Vagina (tissue), 2 donors: ENCODE data around the gene NXNL1. TPM values are rescaled to one million over a fixed set of nuclear protein-coding genes. Genes with fewer than 3 reads are reported as not detected.
"Not testable (repeated sequence)": the region's sequence is repeated elsewhere in the genome, so short reads cannot be mapped to it uniquely, and the experiment has no call there.

Experiments
- DNase-seq, 2 donors: peaks; one replicate each; pipeline ENCODE4 v3.0.0-alpha.2; 2017; ENCODE audit errors: extremely low spot score in 2 of 2
- H3K27ac ChIP-seq: fragments of 200-600 bp; sonication (generic); one replicate; pipeline ENCODE4 v1.5.1; 2019
- H3K27me3 ChIP-seq: fragments of 200-600 bp; sonication (generic); one replicate; pipeline ENCODE4 v1.5.1; 2019
- H3K36me3 ChIP-seq, 2 donors: fragments of 200-600 bp; sonication (generic); one replicate each; pipeline ENCODE4 v1.5.1; 2017 to 2019
- H3K4me1 ChIP-seq: fragments of 200-600 bp; sonication (generic); one replicate; pipeline ENCODE4 v1.5.1; 2019
- H3K4me3 ChIP-seq, 2 donors: fragments of 200-600 bp; sonication (generic); 1 replicate in 1 of 2; 2 replicates in 1 of 2; pipeline ENCODE4 v1.5.1; 2016 to 2019
- H3K9me3 ChIP-seq: fragments of 200-600 bp; sonication (generic); one replicate; pipeline ENCODE4 v1.5.1; 2019
- CTCF ChIP-seq, 3 experiments: fragments of 450-650 bp in 2 of 3; fragments of 200-600 bp in 1 of 3; sonication (generic) in 1 of 3; IDR thresholded peaks; one replicate each; pipeline ENCODE4 v1.5.1; 2017 to 2019; ENCODE audit warnings: antibody characterized with exemption in 3 of 3, mild to moderate bottlenecking in 2 of 3, moderate library complexity in 2 of 3
- POLR2A ChIP-seq, 2 donors: fragments of 450-650 bp; IDR thresholded peaks; one replicate each; pipeline ENCODE4 v1.6.1; 2017; ENCODE audit warnings: antibody characterized with exemption in 2 of 2, mild to moderate bottlenecking in 2 of 2, moderate library complexity in 2 of 2
- POLR2AphosphoS5 ChIP-seq, 2 donors: sonication (generic); formaldehyde crosslinking; IDR thresholded peaks; one replicate each; pipeline ENCODE4 v1.9.0; 2017; ENCODE audit warnings: antibody characterized with exemption in 2 of 2, mild to moderate bottlenecking in 2 of 2, low read depth in 1 of 2; ENCODE audit not compliant: insufficient read depth in 1 of 2
- intact Hi-C: fragments of 100-400 bp; cut with DNase I; formaldehyde crosslinking; loops from one replicate; pipeline ENCODE4 v1.15.1; 2023
- total RNA-seq: library from RNA; depleted of rRNA; stranded (reverse); fragments of >200 nt; gene quantifications from one replicate; pipeline ENCODE4 v1.2.3, GENCODE V29; 2016

Gene NXNL1
- total RNA-seq, 1 donor from 2014 or later = not detected

GRCh38 chr19:17481986-17482385 lies 21.3 kb upstream of the NXNL1 start:
- intact Hi-C loops = no loop called here

GRCh38 chr19:17479325-17479791 lies 18.6 kb upstream of the NXNL1 start:
- no peaks in the 10 kb centered on the region for H3K36me3 ChIP-seq
- H3K4me1 ChIP-seq = peaks cover 20% of the 10 kb centered on the region
- H3K9me3 ChIP-seq = no peaks in the 10 kb centered on the region
- H3K27ac ChIP-seq = no peak overlapping the region
- no peak for DNase-seq
- intact Hi-C loops = no loop called here
- H3K4me3 ChIP-seq = no peak overlapping the region
- no peak for TF ChIP-seq CTCF (IDR thresholded peaks at IDR 0.05)
- no peak for TF ChIP-seq POLR2A (IDR thresholded peaks at IDR 0.05)
- TF ChIP-seq POLR2AphosphoS5 (IDR thresholded peaks at IDR 0.05; ENCODE audit: insufficient read depth in 1 of 2, low read depth in 1 of 2) = no peak
- H3K27me3 ChIP-seq = no peaks in the 10 kb centered on the region

More at GRCh38 chr19:17481986-17482385, 21.3 kb upstream of the NXNL1 start:
- Histone ChIP-seq H3K27ac (no peak overlapping the region), H3K36me3 (no peaks in the 10 kb centered on the region), H3K4me3 (no peak overlapping the region), H3K4me1 (peaks cover 7% of the 10 kb centered on the region), H3K27me3 (no peaks in the 10 kb centered on the region), H3K9me3 (no peaks in the 10 kb centered on the region)
- TF ChIP-seq POLR2A (IDR thresholded peaks at IDR 0.05) (no peak), CTCF (IDR thresholded peaks at IDR 0.05) (no peak)
- DNase-seq = no peak

- no peak overlapping the region for H3K4me3 ChIP-seq
- intact Hi-C loops = no loop called here
- no peaks in the 10 kb centered on the region for H3K27me3 ChIP-seq
- peaks cover 26% of the 10 kb centered on the region for H3K4me1 ChIP-seq
- TF ChIP-seq POLR2A (IDR thresholded peaks at IDR 0.05) = no peak
- no peak for TF ChIP-seq CTCF (IDR thresholded peaks at IDR 0.05)
- no peak for TF ChIP-seq POLR2AphosphoS5 (IDR thresholded peaks at IDR 0.05; ENCODE audit: insufficient read depth in 1 of 2, low read depth in 1 of 2)
- H3K9me3 ChIP-seq = no peaks in the 10 kb centered on the region
- no peak for DNase-seq
- no peaks in the 10 kb centered on the region for H3K36me3 ChIP-seq
- no peak overlapping the region for H3K27ac ChIP-seq
Observed at GRCh38 chr19:17475541-17476115, 14.9 kb upstream of the NXNL1 start.

GRCh38 chr19:17475011-17475540 lies 14.3 kb upstream of the NXNL1 start:
- intact Hi-C loops, H3K27ac ChIP-seq, DNase-seq, H3K9me3 ChIP-seq, H3K27me3 ChIP-seq, H3K36me3 ChIP-seq, H3K4me3 ChIP-seq: not testable (repeated sequence)
- peaks cover 26% of the 10 kb centered on the region for H3K4me1 ChIP-seq

- H3K4me1 ChIP-seq = peaks cover 38% of the 10 kb centered on the region
- H3K27ac ChIP-seq = no peak overlapping the region
Observed at GRCh38 chr19:17473041-17473440, 12.3 kb upstream of the NXNL1 start.

More at GRCh38 chr19:17473041-17473440, 12.3 kb upstream of the NXNL1 start:
- intact Hi-C loops = no loop called here
- H3K27me3 ChIP-seq = no peaks in the 10 kb centered on the region
- H3K9me3 ChIP-seq = no peaks in the 10 kb centered on the region
- no peak overlapping the region for H3K4me3 ChIP-seq
- no peak for DNase-seq
- no peaks in the 10 kb centered on the region for H3K36me3 ChIP-seq
- TF ChIP-seq POLR2A (IDR thresholded peaks at IDR 0.05) (no peak), POLR2AphosphoS5 (IDR thresholded peaks at IDR 0.05; ENCODE audit: insufficient read depth in 1 of 2, low read depth in 1 of 2) (no peak), CTCF (IDR thresholded peaks at IDR 0.05) (no peak)
